Inferior parietal cortex (tissue), 1 donor: ENCODE results near the gene VKORC1.
A peak's percentile ranks its signal among the peaks of the same experiment; 100 is the strongest.

ENCODE experiments used
- DNase-seq: peaks from one replicate; pipeline ENCODE4 v3.0.0-alpha.2; 2016; ENCODE audit errors: extremely low spot score

VKORC1 gene

DNA sequence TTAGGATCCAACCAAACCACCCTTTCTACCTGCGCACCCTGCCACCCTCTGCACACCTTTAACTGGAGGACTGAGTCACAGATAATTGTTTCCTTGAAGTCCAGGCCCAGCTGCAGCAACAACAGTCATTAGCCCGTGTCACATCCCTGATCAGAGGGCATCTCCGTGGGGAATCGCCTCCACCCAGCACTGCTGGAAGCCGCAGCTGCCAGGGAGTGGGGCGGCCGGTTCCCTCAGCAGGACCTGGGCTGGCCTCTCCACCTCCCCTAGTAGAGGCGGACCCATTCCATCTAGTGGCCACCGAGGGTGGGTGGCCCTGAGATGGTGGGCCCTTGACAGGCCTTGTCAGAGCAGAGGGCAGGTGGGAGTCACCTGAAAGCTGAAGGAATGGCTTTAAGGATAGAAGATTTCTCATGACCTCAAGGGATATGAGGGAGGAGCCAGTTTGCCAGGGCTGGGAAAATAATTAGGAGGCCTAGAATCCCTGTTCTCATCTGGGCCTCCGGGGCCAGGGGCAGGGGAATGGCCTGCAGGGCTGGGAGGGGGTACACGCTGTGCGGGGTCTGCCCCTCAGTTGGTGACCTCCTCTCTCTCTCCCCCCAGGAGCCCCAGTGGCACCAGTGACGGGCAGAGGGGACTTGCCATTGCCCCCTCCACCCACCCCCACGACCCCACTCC lies 12.1 kb downstream of the VKORC1 start:
- no peak for DNase-seq

DNA sequence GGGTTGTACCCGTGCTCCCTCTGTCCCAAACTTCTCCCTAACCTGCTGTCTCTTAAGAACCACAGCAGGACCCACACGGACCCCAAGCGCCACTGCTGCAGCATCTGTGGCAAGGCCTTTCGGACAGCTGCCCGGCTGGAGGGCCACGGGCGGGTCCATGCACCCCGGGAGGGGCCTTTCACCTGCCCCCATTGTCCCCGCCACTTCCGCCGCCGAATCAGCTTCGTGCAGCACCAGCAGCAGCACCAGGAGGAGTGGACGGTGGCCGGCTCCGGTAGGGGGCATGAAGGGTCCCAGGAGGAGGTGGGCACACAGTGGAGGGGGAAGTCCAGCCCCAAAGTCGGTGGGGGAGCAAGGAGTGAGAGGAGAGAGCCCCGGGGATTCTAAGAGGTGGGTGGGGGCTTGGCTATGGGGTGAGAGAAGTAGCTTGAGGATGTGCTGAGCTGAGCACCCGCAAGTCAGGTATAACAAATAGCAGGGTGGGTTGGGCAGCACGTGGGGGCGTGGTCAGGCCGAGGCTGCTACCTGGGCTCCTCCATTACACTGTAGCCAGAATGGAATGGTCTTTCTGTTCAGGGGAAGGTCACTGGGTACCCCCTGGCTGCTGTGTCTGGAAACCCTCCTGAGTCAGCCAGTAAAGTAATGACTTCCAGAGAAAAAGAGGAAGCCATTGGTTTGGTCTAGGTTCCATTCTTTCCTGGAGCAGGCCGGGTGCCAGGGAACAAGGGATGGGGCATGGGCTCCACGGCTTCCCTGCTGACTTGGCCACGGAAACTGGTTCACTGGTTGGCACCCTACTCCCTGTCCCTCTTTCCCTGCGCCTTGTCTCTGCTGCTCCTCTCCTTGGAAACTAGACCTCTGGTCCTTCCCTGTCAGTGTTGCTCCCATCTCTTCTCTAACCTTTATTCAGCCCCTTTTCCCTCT lies 12.9 kb downstream of the VKORC1 start:
- DNase-seq: no peak

DNA sequence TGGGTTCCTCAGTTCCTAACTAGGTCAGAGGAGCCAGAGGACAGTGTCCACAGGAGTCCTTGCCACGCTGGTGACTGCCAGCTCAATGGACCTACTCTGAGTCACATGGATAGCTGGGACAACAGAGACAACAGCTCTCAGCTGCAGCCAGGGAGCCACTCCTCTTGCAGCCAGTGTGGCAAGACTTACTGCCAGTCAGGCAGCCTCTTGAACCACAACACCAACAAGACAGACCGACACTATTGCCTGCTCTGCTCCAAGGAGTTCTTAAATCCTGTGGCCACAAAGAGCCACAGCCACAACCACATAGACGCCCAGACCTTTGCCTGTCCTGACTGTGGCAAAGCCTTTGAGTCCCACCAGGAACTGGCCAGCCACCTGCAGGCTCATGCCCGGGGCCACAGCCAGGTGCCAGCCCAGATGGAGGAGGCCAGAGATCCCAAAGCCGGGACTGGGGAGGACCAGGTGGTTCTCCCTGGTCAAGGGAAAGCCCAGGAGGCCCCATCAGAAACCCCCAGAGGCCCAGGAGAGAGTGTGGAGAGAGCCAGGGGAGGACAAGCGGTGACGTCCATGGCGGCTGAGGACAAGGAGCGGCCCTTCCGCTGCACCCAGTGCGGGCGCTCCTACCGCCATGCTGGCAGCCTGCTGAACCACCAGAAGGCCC lies 13.7 kb downstream of the VKORC1 start:
- DNase-seq: no peak

DNA sequence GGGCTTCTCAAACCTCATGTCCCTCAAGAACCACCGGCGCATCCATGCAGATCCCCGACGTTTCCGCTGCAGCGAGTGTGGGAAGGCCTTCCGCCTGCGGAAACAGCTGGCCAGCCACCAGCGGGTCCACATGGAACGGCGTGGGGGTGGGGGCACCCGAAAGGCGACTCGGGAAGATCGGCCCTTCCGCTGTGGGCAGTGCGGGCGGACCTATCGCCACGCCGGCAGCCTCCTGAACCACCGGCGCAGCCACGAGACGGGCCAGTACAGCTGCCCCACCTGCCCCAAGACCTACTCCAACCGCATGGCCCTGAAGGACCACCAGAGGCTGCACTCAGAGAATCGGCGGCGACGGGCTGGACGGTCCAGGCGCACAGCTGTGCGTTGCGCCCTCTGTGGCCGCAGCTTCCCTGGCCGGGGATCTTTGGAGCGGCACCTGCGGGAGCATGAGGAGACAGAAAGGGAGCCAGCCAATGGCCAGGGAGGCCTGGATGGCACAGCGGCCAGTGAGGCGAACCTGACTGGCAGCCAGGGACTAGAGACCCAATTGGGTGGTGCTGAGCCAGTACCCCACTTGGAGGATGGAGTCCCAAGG lies 14.5 kb downstream of the VKORC1 start:
- no peak for DNase-seq

DNA sequence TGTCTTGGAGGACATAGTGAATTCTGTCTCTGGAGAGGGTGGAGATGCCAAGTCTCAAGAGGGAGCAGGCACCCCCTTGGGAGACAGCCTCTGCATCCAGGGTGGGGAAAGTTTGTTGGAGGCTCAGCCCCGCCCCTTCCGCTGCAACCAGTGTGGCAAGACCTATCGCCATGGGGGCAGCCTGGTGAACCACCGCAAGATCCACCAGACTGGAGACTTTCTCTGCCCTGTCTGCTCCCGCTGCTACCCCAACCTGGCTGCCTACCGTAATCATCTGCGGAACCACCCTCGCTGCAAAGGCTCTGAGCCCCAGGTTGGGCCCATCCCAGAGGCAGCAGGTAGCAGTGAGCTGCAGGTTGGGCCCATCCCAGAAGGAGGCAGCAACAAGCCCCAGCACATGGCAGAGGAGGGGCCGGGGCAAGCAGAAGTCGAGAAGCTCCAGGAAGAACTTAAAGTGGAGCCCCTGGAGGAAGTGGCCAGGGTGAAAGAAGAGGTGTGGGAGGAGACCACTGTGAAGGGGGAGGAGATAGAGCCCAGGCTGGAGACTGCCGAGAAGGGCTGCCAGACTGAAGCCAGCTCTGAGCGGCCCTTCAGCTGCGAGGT lies 15.2 kb downstream of the VKORC1 start:
- DNase-seq: no peak

DNA sequence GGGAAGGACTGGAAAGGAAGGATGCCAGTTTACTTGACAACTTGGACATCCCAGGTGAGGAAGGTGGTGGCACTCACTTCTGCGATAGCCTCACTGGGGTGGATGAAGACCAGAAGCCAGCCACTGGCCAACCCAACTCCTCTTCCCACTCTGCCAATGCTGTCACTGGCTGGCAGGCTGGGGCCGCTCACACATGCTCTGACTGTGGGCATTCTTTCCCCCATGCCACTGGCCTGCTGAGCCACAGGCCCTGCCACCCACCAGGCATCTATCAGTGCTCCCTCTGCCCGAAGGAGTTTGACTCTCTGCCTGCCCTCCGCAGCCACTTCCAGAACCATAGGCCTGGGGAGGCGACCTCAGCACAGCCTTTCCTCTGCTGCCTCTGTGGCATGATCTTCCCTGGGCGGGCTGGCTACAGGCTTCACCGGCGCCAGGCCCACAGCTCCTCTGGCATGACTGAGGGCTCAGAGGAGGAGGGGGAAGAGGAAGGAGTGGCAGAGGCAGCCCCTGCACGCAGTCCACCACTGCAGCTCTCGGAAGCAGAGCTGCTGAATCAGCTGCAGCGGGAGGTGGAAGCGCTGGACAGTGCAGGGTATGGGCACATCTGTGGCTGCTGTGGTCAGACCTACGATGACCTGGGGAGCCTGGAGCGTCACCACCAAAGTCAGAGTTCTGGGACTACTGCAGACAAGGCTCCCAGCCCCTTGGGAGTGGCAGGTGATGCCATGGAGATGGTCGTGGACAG lies 15.8 kb downstream of the VKORC1 start:
- DNase-seq: no peak

DNA sequence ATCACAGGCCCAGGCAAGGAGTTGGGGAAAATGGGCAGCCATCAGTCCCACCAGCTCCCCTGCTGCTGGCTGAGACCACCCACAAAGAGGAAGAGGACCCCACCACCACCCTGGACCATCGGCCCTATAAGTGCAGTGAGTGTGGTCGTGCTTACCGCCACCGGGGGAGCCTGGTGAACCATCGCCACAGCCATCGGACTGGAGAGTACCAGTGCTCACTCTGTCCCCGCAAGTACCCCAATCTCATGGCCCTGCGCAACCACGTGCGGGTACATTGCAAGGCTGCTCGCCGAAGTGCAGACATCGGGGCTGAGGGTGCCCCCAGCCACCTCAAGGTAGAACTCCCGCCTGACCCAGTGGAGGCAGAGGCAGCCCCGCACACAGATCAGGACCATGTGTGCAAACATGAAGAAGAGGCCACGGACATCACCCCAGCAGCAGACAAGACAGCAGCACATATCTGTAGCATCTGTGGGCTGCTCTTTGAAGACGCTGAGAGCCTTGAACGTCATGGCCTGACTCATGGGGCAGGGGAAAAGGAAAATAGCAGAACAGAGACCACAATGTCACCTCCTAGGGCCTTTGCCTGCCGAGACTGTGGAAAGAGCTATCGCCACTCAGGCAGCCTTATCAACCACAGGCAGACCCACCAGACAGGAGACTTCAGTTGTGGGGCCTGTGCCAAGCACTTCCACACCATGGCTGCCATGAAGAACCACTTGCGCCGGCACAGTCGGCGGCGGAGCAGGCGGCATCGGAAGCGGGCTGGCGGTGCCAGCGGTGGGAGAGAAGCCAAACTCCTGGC lies 16.8 kb downstream of the VKORC1 start:
- no peak for DNase-seq

DNA sequence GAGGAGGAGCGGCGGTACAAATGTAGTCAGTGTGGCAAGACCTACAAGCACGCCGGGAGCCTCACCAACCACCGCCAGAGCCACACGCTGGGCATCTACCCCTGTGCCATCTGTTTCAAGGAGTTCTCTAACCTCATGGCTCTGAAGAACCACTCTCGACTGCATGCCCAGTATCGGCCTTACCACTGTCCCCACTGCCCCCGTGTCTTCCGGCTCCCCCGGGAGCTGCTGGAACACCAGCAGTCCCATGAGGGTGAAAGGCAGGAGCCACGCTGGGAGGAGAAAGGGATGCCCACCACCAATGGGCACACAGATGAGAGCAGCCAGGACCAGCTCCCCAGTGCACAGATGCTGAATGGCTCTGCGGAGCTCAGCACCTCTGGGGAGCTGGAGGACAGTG lies 17.6 kb downstream of the VKORC1 start:
- DNase-seq: no peak

DNA sequence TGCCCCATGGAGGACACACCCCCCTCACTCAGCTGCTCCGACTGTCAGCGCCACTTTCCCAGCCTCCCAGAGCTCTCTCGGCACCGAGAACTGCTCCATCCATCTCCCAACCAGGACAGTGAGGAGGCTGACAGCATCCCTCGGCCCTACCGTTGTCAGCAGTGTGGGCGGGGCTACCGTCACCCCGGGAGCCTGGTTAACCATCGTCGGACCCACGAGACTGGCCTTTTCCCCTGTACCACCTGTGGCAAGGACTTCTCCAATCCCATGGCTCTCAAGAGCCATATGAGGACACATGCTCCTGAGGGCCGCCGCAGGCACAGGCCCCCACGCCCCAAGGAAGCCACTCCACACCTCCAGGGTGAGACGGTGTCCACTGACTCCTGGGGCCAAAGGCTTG lies 18.3 kb downstream of the VKORC1 start:
- no peak for DNase-seq

DNA sequence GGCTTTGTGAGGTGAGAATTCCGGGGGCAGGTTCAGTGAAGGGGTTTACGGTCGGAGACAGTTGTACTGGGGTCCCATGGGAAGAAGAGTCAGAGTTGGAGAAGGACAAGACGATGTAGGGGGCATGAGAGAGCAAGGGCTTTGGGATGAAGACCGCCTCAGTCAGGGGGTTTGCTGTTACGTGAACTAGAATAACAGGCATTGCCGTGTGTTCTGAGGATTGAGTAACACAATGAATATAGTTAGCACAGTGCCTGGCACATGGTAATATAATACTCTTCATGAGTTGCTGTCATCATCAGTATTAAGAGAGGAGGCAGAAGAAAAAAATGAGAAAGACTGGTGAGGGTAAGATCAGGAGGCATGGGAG lies 19.8 kb downstream of the VKORC1 start:
- no peak for DNase-seq

DNA sequence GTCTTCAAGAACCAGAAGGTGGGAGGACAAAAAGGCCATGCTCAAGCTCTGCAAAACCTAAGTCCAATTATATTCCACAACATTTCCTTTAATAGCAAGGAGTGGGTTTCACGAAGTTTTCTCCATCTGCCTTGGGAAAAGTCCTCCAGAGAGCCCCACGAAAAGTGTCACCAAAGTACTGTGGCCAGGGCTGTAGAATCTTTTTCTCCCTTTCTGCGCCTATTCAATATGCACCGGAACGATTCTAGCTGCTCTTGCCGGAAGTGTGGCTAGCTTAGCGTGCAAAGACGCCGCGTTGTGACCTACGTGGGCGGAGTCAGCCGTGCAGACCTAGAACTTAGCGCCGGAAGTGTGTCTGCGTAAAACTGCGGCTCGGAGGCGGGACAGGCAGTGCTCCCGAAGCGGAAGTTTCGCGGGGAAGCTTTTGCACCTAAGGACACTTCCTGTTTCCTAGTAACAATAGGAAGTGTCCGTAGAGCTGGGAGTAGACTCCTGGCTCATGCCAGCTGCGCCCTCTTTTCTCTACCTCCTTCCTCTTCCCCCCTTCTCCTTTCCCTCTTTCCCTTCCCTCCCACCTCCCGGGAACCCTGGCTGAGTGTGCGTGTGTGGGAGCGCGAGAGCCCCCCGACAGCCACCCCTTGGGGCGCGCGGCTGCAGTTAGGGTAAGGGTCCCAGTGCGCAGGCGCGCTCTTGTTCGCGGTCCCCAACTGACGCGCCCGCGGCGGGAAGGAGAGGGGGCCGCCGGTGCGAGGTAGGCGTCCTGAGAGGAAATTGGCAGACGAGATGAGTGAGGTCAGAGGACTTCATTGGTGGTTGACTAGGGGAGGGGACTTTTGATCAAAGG lies 20.4 kb downstream of the VKORC1 start, which contains the start of the genes ZNF646 and ZNF668:
Gene ZNF646, plus strand, starts transcription at position 453 of the 844 bp plus-strand sequence. CDS start 1,903 bp downstream, outside the sequence.
Gene ZNF668, minus strand, starts transcription at position 271 of the 844 bp plus-strand sequence. CDS start 9,781 bp downstream, outside the sequence.
- DNase-seq: peak; percentile 99

DNA sequence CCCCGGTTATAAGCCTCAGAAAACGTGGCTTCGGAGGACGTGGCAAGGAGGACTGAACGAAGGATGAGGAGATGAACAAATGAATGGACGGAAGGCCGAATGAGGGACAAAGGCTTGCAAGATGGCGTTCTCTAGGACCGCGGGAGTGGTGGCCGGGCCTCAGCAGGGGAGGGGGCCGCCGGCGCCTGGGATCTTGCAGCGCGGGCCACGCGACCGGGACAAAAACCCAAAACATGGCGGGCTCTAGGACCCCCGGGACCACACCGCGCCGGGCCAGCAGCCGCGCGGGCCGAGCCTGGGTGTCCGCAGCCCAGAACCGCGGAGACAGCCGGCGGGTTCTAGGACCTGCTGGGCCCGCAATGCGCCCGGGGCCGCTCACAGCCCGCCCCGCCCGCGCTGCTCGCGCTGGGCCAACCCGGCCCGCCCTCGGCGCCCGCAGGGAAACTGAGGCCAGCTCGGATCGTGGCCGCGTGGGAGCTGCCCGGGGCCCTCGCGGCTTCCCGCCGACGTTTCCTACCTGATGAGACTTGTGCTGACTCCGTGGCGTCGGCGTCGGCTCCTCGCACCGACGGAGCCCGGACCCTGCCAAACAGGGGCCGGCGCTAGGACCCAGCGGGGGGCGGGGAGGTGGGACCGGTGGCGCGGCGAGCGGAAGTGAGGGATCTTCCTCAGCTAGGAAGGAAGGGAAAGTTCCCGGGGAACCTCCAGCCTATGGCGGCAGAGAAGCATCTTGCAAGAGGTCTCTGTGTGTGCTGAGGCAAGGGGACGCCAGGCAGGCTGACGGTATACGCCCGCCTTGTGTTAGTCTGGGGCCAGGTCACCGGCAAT lies 21.2 kb downstream of the VKORC1 start:
- DNase-seq: peak; percentile 87

DNA sequence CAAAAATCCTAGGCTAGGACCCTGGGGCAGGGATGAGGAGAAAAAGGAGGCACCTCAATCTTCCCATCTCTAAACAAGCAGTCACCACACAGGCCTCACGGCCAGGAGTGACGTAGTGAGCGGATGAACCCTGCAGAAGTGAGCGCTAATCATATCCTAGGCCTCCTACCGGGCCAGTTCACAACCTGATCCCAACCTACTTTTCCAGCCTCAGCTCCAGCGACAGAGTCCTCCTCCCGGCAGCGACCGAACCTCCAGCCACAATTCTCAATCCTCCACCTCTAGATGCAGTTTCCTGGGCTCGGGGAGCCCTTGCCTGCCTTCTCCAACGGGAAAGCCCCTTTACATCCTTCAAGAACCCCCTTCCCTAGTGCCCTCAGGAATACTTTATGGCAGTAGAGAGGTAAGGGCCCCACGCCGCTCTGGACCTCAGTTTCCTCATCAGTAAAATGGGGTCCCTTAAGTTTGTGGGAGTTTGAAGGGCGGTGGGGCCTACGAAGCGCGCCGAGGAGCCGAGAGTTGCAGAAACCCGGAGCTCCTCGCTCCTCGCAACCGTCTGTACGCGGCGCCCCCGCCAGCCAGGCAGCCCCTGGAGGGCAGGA lies 22.0 kb downstream of the VKORC1 start:
- DNase-seq: peak; percentile 29

DNA sequence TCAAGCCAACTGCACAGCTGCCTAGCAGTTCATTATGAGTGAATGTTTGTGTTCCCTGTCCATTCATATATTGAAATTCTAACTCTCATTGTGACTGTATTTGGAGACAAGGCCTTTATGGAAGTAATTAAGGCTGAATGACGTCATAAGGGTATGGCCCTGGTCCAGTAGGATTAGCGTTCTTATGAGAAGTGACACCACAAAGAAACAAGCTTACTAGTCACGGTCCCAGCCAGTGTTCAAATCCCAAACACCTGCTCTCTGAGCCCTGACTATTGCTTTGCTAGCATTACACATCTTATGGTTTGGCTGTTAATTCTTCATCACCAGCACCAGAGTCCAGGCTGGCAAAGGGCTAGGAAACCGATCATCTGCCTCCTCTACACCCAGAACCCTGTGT lies 22.7 kb downstream of the VKORC1 start:
- no peak for DNase-seq

DNA sequence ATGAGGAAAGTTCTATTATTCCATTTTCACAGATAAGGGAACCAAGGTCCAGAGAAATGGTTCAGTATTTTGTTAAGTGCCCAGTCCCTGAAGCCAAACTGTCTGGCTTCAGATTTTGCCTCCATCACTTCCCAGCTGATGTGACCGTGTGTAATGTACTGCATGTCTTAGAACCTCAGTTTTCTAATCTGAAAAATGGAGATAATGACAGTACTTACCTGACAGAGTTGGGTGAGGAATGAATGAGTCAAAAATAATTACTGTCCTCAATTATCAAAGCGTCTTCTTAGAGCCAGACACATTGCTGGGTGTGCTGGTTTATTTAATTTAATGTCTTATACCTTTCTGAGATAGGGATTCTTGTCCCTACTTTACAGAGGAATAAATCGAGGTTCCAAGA lies 27.3 kb downstream of the VKORC1 start:
- DNase-seq: no peak

DNA sequence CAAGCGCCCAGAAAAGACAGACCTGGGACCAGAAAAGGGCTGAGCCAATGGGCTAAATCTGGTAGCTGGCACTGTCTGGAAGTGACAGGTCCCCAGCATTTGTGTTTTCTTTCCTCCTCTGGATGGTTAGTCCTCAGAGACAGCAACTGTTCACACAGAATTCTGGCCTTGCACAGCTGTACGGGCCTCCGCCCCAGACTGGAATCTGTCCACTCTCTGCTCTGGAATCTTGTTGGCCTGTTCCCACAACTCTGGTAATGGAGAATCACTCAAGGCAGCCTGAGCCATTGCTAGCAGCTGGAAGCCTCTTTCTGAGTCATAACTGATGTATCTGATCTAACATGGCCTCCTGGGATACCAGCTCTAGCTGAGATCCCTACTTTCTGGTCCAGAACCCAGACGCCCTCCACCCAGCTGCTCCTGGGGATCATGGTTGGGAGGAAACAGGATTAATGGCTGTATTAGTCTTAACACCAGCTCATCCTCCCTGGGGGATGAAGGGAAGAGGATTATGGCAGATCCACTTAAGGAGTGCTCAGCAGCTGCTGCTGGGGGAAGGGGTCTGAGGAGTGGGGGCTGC lies 29.6 kb downstream of the VKORC1 start:
- DNase-seq: no peak

DNA sequence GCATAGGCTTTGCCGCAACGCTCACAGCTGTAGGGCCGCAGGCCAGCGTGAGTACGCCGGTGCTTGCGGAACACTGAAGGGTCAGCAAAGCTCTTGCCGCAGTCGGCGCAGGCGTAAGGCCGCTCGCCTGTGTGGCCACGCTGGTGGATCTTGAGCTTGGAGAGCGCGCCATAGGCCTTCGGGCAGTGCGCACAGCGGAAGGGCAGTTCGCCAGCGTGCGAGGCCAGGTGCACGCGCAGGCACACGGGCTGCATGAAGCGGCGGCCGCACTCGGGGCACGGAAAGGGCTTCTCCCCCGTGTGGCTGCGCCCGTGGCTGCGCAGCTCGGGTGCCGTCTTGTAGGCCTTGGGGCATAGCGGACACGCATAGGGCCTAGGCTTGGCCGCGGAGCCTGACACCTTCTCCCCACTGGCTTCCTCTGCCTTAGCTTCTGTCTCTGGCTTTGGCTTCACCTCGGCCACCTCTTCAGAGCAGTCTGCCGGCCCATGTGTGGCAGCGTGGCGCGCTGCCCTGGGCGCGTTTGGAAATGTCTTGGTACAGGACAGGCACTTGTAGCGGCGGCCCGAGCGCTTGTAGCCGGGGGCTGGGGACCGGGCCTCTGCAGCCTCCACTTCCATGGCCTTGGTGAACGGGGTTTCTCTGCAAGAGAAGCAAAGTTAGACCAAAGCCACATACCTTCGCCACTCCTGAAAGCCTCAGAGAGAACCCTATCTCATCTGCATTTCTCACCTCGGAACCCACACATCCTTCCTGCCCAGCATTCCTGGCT lies 30.6 kb downstream of the VKORC1 start:
- DNase-seq: no peak
